GM18511 (cell line): ENCODE data around the gene EPSTI1.
"Not testable (repeated sequence)": the region's sequence is repeated elsewhere in the genome, so short reads cannot be mapped to it uniquely, and the experiment has no call there.

Experiments
- ATAC-seq: cut with Tn5 transposase; IDR thresholded peaks from one replicate; pipeline ENCODE4 v1.9.1; 2021; ENCODE audit warnings: mild to moderate bottlenecking, moderate library complexity; ENCODE audit not compliant: unreplicated experiment

Gene EPSTI1

GRCh38 chr13:42894765-42895243 is 97.2 kb downstream of the EPSTI1 start:
- no peak for ATAC-seq

- ATAC-seq, result no peak
These were observed 98.8 kb downstream of the EPSTI1 start for GRCh38 chr13:42893214-42893671.

- no peak for ATAC-seq
These were observed 99.3 kb downstream of the EPSTI1 start for GRCh38 chr13:42892760-42893159.

GRCh38 chr13:42891591-42891990 is 100.5 kb downstream of the EPSTI1 start:
- no peak for ATAC-seq

- ATAC-seq, result no peak
These were observed 106.7 kb downstream of the EPSTI1 start for GRCh38 chr13:42885325-42885724.

GRCh38 chr13:42883771-42884467 is 108.1 kb downstream of the EPSTI1 start:
- no peak for ATAC-seq

- ATAC-seq, result no peak
These were observed 108.9 kb downstream of the EPSTI1 start for GRCh38 chr13:42883142-42883541.

GRCh38 chr13:42880056-42880605 is 111.9 kb downstream of the EPSTI1 start:
- no peak for ATAC-seq

- no peak for ATAC-seq
These were observed 113.3 kb downstream of the EPSTI1 start for GRCh38 chr13:42878721-42879120.

- no peak for ATAC-seq
These were observed 115.0 kb downstream of the EPSTI1 start for GRCh38 chr13:42876887-42877545.

- ATAC-seq, result peak; percentile 99
These were observed 115.7 kb downstream of the EPSTI1 start for GRCh38 chr13:42876270-42876714.

- no peak for ATAC-seq
These were observed 116.4 kb downstream of the EPSTI1 start for GRCh38 chr13:42875475-42876269.

GRCh38 chr13:42874221-42874620 is 117.8 kb downstream of the EPSTI1 start:
- ATAC-seq, result no peak

- ATAC-seq, result no peak
These were observed 119.0 kb downstream of the EPSTI1 start for GRCh38 chr13:42873081-42873480.

GRCh38 chr13:42867232-42867631 is 124.8 kb downstream of the EPSTI1 start:
- no peak for ATAC-seq

- no peak for ATAC-seq
These were observed 126.3 kb downstream of the EPSTI1 start for GRCh38 chr13:42865768-42866102.

- no peak for ATAC-seq
These were observed 126.9 kb downstream of the EPSTI1 start for GRCh38 chr13:42864952-42865767.

GRCh38 chr13:42862370-42862769 is 129.7 kb downstream of the EPSTI1 start:
- not testable (repeated sequence) for ATAC-seq

- ATAC-seq, result no peak
These were observed 131.6 kb downstream of the EPSTI1 start for GRCh38 chr13:42860485-42860884.

- no peak for ATAC-seq
These were observed 132.3 kb downstream of the EPSTI1 start for GRCh38 chr13:42859760-42860159.
